Keratinocyte (primary cell): Measurements from ENCODE around the gene ARHGAP4. TPM values are rescaled to one million over a fixed set of nuclear protein-coding genes. Genes with fewer than 3 reads are reported as not detected.
A peak's percentile ranks its signal among the peaks of the same experiment; 100 is the strongest.

Source experiments
- DNase-seq: peaks from one replicate; pipeline ENCODE4 v3.0.0-alpha.2; 2011; ENCODE audit warnings: low read depth, missing footprints, low spot score
- FAIRE-seq: peaks from 2 replicates; lab custom pipeline; 2011; peaks lifted over from hg19 to GRCh38; lab: Jason Lieb, UNC
- H2AFZ ChIP-seq: 2 replicates; pipeline ENCODE4 v1.6.0; 2012; ENCODE audit warnings: low read length, control low read depth, inconsistent platforms; ENCODE audit not compliant: control insufficient read depth
- H3K27ac ChIP-seq: 2 replicates; pipeline ENCODE4 v1.5.1; 2011; ENCODE audit warnings: low read length; ENCODE audit not compliant: control insufficient read depth, insufficient read depth
- H3K27me3 ChIP-seq: 3 replicates; pipeline ENCODE4 v1.6.0; 2011; ENCODE audit warnings: low read length; ENCODE audit not compliant: control insufficient read depth, insufficient read depth; ENCODE audit errors: extremely low read depth
- H3K36me3 ChIP-seq, 2 experiments: 2 replicates in 1 of 2; 3 replicates in 1 of 2; pipeline ENCODE4 v1.5.1; 2011; ENCODE audit warnings: low read length in 2 of 2, mild to moderate bottlenecking in 1 of 2; ENCODE audit not compliant: control insufficient read depth in 2 of 2, insufficient read depth in 2 of 2; ENCODE audit errors: extremely low read depth in 1 of 2
- H3K4me1 ChIP-seq: 3 replicates; pipeline ENCODE4 v1.5.1; 2011; ENCODE audit warnings: low read length; ENCODE audit not compliant: control insufficient read depth, insufficient read depth; ENCODE audit errors: extremely low read depth
- H3K4me2 ChIP-seq: 3 replicates; pipeline ENCODE4 v1.6.0; 2011; ENCODE audit warnings: low read depth, low read length; ENCODE audit not compliant: control insufficient read depth, insufficient read depth; ENCODE audit errors: extremely low read depth
- H3K4me3 ChIP-seq, 3 experiments: fragments of 200-600 bp in 1 of 3; sonication (generic) in 1 of 3; 2 replicates in 2 of 3; 3 replicates in 1 of 3; pipeline ENCODE4 v1.5.1; 2011 to 2016; ENCODE audit warnings: low read length in 3 of 3, mild to moderate bottlenecking in 3 of 3, control low read depth in 2 of 3, inconsistent platforms in 1 of 3, low read depth in 1 of 3, mixed read lengths in 1 of 3, mixed run types in 1 of 3, moderate library complexity in 1 of 3; ENCODE audit not compliant: control insufficient read depth in 2 of 3, insufficient read depth in 2 of 3; ENCODE audit errors: extremely low read depth in 1 of 3
- H3K79me2 ChIP-seq: 2 replicates; pipeline ENCODE4 v1.6.0; 2012; ENCODE audit warnings: low read length; ENCODE audit not compliant: control insufficient read depth, insufficient read depth
- H3K9ac ChIP-seq: 3 replicates; pipeline ENCODE4 v1.6.0; 2011; ENCODE audit warnings: low read length; ENCODE audit not compliant: control insufficient read depth, insufficient read depth; ENCODE audit errors: extremely low read depth
- H3K9me1 ChIP-seq: 3 replicates; pipeline ENCODE4 v1.6.0; 2011; ENCODE audit warnings: low read length; ENCODE audit not compliant: control insufficient read depth, insufficient read depth; ENCODE audit errors: extremely low read depth
- H3K9me3 ChIP-seq: 2 replicates; pipeline ENCODE4 v1.5.1; 2012; ENCODE audit warnings: low read depth, low read length; ENCODE audit not compliant: control insufficient read depth
- H4K20me1 ChIP-seq: 3 replicates; pipeline ENCODE4 v1.6.0; 2011; ENCODE audit warnings: low read length; ENCODE audit not compliant: control insufficient read depth, insufficient read depth; ENCODE audit errors: extremely low read depth
- CTCF ChIP-seq, 3 experiments: IDR thresholded peaks in 1 of 3; conservative IDR thresholded peaks in 1 of 3; optimal IDR thresholded peaks in 1 of 3; 2 replicates in 2 of 3; 3 replicates in 1 of 3; pipeline versions ENCODE3 to v1.5.1; 2011; ENCODE audit warnings: low read length in 3 of 3, mild to moderate bottlenecking in 3 of 3, moderate library complexity in 2 of 3, control low read depth in 1 of 3, inconsistent platforms in 1 of 3; ENCODE audit not compliant: insufficient read depth in 2 of 3; ENCODE audit errors: extremely low read depth in 1 of 3
- EZH2 ChIP-seq: IDR thresholded peaks from one replicate; pipeline ENCODE4 v1.6.1; 2012; ENCODE audit warnings: inconsistent platforms, mild to moderate bottlenecking, low read length, moderate library complexity
- dilution Hi-C: fragments of 300-500 bp; cut with MboI; formaldehyde crosslinking; loops from one replicate; pipeline ENCODE4 v1.7.0; 2020; ENCODE audit warnings: low sequenced_read_pairs; ENCODE audit not compliant: extremely low pct_ligation_motif_present
- polyA plus RNA-seq, 5 experiments: library from polyadenylated mRNA; depleted of rRNA in 3 of 5; stranded (reverse) in 3 of 5; stranded (forward) in 1 of 5; unstranded in 1 of 5; fragments of >200 nt; gene quantifications; 1 replicate in 1 of 5; 2 replicates in 3 of 5; 3 replicates in 1 of 5; pipeline versions ENCODE4 v1.2.1 to v1.2.3, GENCODE V29; 2011 to 2012; ENCODE audit warnings: missing spikeins in 2 of 5, low read depth in 1 of 5, low replicate concordance in 1 of 5

Gene ARHGAP4
- polyA plus RNA-seq, 1 donor (not counting 4 experiments of a cell fraction or from before 2014, with no cell fraction given): 0.35 TPM

DNA sequence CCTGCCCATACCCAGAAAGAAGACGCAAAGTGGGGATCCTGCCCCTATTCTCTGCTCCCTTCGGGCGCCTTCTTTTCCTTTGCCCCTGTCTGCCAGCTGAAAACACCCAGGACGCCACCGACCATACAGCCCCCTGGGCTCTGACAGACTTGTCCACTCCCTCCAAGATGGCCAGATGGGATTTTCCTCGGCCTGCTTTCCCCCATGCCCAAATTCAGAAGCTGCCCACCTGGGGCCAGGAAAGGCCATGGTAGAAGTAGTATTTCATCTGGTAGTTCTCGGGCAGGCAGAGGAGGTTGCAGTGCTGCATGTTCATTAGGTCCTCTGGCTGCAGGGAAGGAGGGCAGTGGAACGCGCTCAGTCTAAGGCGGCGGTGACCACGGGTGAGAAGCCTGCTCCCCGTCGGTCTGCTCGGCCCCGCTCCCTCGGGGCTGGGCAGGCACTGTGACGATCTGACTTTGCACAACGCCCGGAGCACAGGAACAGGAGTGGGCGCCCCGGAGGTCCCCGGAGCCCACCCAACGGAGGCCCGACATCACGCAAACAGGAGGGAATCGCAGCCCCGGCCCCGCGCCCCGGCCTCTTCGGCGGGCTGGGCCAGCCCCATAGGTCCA, 8.2 kb upstream of the ARHGAP4 start:
- no peak for TF ChIP-seq EZH2
- H4K20me1 ChIP-seq: no peaks in the 10 kb centered on the region
- no peak overlapping the region for H2AFZ ChIP-seq
- peak overlapping the region; percentile 75 for H3K9ac ChIP-seq
- H3K27ac ChIP-seq: peak overlapping the region; percentile 31
- H3K4me3 ChIP-seq: peak overlapping the region; percentile 61 to 79 (median 76)
- no peaks in the 10 kb centered on the region for H3K9me1 ChIP-seq
- FAIRE-seq (no peak), DNase-seq (no peak)
- peaks cover 3% of the 10 kb centered on the region for H3K4me1 ChIP-seq
- dilution Hi-C loops: no loop called here
- no peaks in the 10 kb centered on the region for H3K9me3 ChIP-seq
- H3K36me3 ChIP-seq: peaks cover 3 to 9% of the 10 kb centered on the region in 2 experiments
- peak overlapping the region; percentile 82 for H3K4me2 ChIP-seq
- H3K27me3 ChIP-seq: no peaks in the 10 kb centered on the region
- peaks cover 28% of the 10 kb centered on the region for H3K79me2 ChIP-seq

- Histone ChIP-seq H3K4me2 (peak overlapping the region; percentile 82), H3K36me3 (peaks cover 6 to 9% of the 10 kb centered on the region in 2 experiments), H2AFZ (no peak overlapping the region), H3K27ac (peak overlapping the region; percentile 31), H3K4me3 (peak overlapping the region; percentile 61 to 79 (median 76)), H3K9me3 (no peaks in the 10 kb centered on the region), H4K20me1 (no peaks in the 10 kb centered on the region), H3K79me2 (peaks cover 28% of the 10 kb centered on the region), H3K9ac (peak overlapping the region; percentile 75), H3K27me3 (no peaks in the 10 kb centered on the region), H3K4me1 (peaks cover 3% of the 10 kb centered on the region), H3K9me1 (no peaks in the 10 kb centered on the region)
- TF ChIP-seq EZH2 (no peak), CTCF (optimal IDR thresholded peaks at IDR 0.05 in 1 of 3, IDR thresholded peaks at IDR 0.05 in 1 of 3, conservative IDR thresholded peaks at IDR 0.05 in 1 of 3; ENCODE audit: extremely low read depth in 1 of 3, insufficient read depth in 2 of 3, low read length in 3 of 3) (no peak)
- DNase-seq (no peak), FAIRE-seq (no peak)
- dilution Hi-C loops: no loop called here
Measured at GRCh38 chrX:153933748-153934147, 7.7 kb upstream of the ARHGAP4 start.
